Duodenal mucosa (tissue), 2 donors: ENCODE measurements around the gene QSER1.
"Not testable (repeated sequence)": the region's sequence is repeated elsewhere in the genome, so short reads cannot be mapped to it uniquely, and the experiment has no call there.

Experiments used
- H3K27ac ChIP-seq: one replicate; pipeline ENCODE4 v1.7.0; 2013; ENCODE audit warnings: low read depth, low read length
- H3K27me3 ChIP-seq, 2 donors: one replicate each; pipeline ENCODE4 v1.7.0; 2013; ENCODE audit warnings: low read length in 2 of 2, control low read depth in 1 of 2; ENCODE audit not compliant: insufficient read depth in 2 of 2, control insufficient read depth in 1 of 2
- H3K36me3 ChIP-seq, 2 donors: one replicate each; pipeline ENCODE4 v1.7.0; 2013; ENCODE audit warnings: low read length in 2 of 2, control low read depth in 1 of 2; ENCODE audit not compliant: insufficient read depth in 2 of 2, control insufficient read depth in 1 of 2
- H3K4me1 ChIP-seq, 2 donors: one replicate each; pipeline ENCODE4 v1.7.0; 2013; ENCODE audit warnings: low read length in 2 of 2, control low read depth in 1 of 2; ENCODE audit not compliant: insufficient read depth in 2 of 2, control insufficient read depth in 1 of 2
- H3K4me3 ChIP-seq, 2 donors: one replicate each; pipeline ENCODE4 v1.7.0; 2013; ENCODE audit warnings: low read length in 2 of 2, low read depth in 1 of 2
- H3K9ac ChIP-seq, 2 donors: one replicate each; pipeline ENCODE4 v1.7.0; 2013; ENCODE audit warnings: low read length in 2 of 2, low read depth in 1 of 2
- H3K9me3 ChIP-seq, 2 donors: one replicate each; pipeline ENCODE4 v1.7.0; 2013; ENCODE audit warnings: low read length in 2 of 2, control low read depth in 1 of 2; ENCODE audit not compliant: control insufficient read depth in 1 of 2

QSER1 gene

DNA sequence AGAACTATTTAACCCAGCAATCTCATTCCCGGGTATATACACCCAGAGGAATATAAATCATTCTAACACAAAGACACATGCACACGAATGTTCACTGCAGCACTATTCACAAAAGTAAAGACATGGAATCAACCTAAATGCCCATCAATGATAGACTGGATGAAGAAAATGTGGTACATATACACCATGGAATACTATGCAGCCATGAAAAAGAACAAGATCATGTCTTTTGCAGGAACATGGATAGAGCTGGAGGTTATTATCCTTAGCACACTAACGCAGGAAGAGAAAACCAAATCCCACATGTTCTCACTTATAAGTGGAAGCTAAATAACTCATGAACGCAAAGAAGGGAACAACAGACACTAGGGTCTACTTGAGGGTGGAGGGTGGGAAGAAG lies 23.9 kb upstream of the QSER1 start:
- not testable (repeated sequence) for H3K4me1 ChIP-seq, H3K9ac ChIP-seq, H3K36me3 ChIP-seq, H3K27ac ChIP-seq, H3K9me3 ChIP-seq, H3K4me3 ChIP-seq, H3K27me3 ChIP-seq

DNA sequence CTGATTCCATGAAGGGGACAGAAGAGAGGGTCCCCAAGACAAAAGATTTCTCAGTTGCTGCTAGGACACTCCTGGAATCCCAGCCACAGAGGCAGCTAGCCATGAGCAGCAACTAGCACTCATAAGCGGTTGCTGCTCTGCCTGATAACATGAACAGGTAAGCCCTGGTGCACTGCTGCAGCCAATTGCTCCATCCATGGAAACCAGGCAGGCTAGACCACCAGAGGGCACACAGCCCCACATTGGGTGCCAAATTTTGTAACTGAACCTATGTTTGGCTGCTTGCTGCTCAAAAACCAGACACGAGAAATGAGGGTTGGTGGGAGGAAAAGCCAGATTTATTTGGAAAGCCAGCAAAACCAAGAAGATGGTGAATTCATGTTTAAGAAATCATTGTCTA lies 21.9 kb upstream of the QSER1 start:
- Histone ChIP-seq H3K9ac (no peak overlapping the region), H3K4me1 (no peaks in the 10 kb centered on the region), H3K27me3 (no peaks in the 10 kb centered on the region), H3K9me3 (no peaks in the 10 kb centered on the region), H3K4me3 (no peak overlapping the region), H3K27ac (no peak overlapping the region), H3K36me3 (no peaks in the 10 kb centered on the region)

DNA sequence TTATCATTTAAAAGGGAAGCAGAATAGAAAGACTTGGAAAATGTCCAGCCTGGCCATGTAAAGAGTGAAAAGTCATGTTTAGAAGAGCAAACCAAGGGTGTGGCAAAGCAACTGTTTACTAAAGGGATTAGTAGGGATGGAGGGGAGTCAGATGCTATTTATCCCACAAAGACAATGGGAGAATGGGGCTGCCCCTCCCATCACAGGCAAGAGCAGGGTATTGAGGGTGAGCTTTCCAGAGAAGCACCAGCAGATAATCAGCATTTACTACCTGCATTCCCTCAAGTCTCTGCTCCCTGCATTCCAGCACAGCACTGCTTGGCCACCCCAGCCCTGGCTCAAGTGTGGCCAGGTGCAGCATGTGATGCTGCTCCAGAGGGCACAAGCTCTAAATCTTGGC lies 18.5 kb upstream of the QSER1 start:
- H3K27me3 ChIP-seq: no peaks in the 10 kb centered on the region
- no peak overlapping the region for H3K27ac ChIP-seq
- no peak overlapping the region for H3K9ac ChIP-seq
- no peaks in the 10 kb centered on the region for H3K9me3 ChIP-seq
- no peak overlapping the region for H3K4me3 ChIP-seq
- no peaks in the 10 kb centered on the region for H3K36me3 ChIP-seq
- no peaks in the 10 kb centered on the region for H3K4me1 ChIP-seq

DNA sequence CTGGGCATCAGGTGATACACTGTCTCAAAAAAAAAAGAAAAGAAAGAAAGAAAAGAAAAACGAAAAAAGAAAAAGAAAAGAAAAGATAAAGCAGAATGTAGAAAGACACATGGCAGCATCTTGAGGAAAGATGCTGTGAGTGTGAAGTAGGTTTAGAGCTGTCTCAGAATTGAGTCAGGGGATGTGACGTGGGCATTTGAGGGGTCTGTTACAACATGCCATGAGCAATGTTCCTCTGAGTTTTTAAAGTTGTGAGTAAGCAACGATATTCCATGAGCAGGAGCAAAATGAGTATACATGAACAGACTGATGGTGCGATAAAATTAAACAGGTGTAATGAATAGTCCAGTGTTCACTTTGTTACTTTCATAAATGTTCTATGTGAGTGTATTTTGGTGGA lies 11.3 kb upstream of the QSER1 start:
- Histone ChIP-seq H3K4me1 (no peaks in the 10 kb centered on the region), H3K36me3 (no peaks in the 10 kb centered on the region), H3K9me3 (no peaks in the 10 kb centered on the region), H3K9ac (no peak overlapping the region), H3K4me3 (no peak overlapping the region), H3K27me3 (no peaks in the 10 kb centered on the region), H3K27ac (no peak overlapping the region)

DNA sequence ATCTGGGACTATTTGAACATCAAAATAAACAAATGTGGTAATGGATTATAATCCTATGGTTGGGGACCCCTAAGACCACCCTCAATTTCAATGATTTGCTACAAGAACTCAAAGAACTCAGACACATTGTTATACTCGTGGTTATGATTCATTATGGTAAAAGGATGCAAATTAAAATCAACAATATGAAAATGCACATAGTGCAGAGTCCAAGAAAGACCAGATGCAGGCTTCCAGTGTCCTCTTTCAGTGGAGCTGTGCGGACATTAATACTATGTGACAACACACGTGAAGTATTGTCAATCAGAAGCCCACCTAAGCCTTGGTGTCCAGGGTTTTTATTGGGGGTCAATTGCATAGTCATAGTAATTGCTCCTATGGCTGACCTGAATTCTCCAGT lies 9.2 kb upstream of the QSER1 start:
- H3K9ac ChIP-seq: no peak overlapping the region
- H3K4me3 ChIP-seq: no peak overlapping the region
- H3K4me1 ChIP-seq: no peaks in the 10 kb centered on the region
- H3K27me3 ChIP-seq: no peaks in the 10 kb centered on the region
- H3K27ac ChIP-seq: no peak overlapping the region
- H3K36me3 ChIP-seq: no peaks in the 10 kb centered on the region
- no peaks in the 10 kb centered on the region for H3K9me3 ChIP-seq

DNA sequence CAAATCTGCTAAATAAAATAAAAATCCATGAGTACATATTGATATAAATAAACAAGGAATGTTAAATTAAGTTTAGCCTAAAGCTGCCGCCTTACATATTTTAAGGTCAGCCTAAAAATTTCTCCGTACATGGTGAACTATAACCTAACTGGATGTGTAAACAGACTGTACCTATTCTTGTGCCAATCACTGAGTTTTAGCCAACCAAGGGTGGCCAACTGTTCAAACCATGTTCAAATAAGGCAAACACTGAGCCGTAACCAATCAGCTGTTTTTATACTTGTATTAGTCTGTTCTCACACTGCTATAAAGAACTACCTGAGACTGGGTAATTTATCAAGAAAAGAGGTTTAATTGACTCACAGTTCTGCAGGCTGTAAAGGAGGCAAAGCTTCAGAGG lies 8.6 kb upstream of the QSER1 start:
- H3K4me1 ChIP-seq: no peaks in the 10 kb centered on the region
- no peak overlapping the region for H3K4me3 ChIP-seq
- H3K27ac ChIP-seq: no peak overlapping the region
- no peak overlapping the region for H3K9ac ChIP-seq
- no peaks in the 10 kb centered on the region for H3K27me3 ChIP-seq
- no peaks in the 10 kb centered on the region for H3K36me3 ChIP-seq
- H3K9me3 ChIP-seq: no peaks in the 10 kb centered on the region

DNA sequence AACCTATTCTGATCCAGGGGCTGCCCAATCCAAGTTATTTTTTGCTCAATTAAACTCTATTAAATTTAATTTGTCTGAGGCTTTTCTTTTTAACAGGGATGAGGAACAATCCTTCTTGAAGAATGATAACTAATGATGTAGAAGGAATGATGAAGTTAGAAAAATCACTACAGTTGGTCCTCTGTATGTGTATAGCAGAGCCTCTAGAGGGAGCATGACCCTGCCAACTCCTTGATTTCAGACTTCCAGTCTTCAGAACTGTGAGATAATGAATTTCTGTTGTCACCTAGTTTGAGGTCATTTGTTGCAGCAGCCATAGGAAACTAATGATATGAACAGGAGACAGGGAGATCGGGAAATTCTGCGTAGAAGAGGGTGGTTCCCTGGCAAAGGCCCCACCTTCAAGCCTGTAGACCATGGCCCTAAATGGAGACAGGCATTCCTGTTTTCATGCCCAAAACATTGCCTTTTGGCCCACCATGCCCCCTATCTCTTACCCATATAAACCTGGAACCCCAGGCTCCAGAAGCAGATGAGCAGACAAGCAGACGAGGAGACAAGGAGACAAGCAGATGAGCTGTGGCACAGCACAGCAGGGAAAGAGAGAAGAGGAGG lies 7.7 kb upstream of the QSER1 start:
- no peak overlapping the region for H3K4me3 ChIP-seq
- no peak overlapping the region for H3K27ac ChIP-seq
- no peaks in the 10 kb centered on the region for H3K9me3 ChIP-seq
- no peaks in the 10 kb centered on the region for H3K4me1 ChIP-seq
- no peak overlapping the region for H3K9ac ChIP-seq
- no peaks in the 10 kb centered on the region for H3K36me3 ChIP-seq
- H3K27me3 ChIP-seq: no peaks in the 10 kb centered on the region

DNA sequence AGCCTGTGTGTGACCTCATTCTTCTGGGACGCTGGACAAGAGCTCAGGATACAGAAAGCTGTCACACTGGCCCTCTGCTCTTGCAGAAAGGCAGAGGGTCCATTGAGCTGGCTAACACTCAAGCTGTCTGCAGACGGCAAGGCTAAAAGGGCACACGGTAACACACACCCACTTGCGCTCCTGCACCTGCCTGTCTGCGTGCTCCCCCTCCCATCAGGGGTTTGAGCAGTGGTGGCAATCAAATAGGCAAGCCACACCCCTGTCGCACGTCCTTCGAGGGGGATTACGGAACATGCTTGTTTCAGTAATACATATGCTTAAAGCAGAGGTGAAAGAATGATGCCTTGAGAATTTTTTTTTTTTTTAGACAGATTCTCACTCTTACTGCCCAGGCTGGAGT lies 7.1 kb upstream of the QSER1 start:
- Histone ChIP-seq H3K27me3 (no peaks in the 10 kb centered on the region), H3K9ac (no peak overlapping the region), H3K9me3 (no peaks in the 10 kb centered on the region), H3K27ac (no peak overlapping the region), H3K4me3 (no peak overlapping the region), H3K36me3 (no peaks in the 10 kb centered on the region), H3K4me1 (no peaks in the 10 kb centered on the region)

DNA sequence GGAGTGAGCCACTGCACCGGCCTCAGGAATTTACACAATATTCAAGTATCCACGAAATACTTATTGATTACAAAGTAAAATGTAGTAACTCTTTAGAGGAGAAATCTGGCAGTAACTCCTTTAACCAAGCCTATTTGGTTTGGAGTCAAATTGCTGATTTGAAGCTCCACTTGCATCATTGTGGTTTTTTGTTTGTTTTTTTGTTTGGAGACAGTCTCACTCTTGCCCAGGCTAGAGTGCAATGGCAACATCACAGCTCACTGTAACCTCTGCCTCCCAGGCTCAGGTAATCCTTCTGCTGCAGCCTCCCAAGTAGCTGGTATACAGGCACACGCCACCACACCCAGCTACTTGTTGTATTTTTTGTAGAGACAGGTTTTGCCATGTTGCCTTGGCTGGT lies 6.4 kb upstream of the QSER1 start:
- Histone ChIP-seq H3K4me1 (no peaks in the 10 kb centered on the region), H3K9ac (no peak overlapping the region), H3K27me3 (no peaks in the 10 kb centered on the region), H3K9me3 (no peaks in the 10 kb centered on the region), H3K36me3 (no peaks in the 10 kb centered on the region), H3K27ac (no peak overlapping the region), H3K4me3 (no peak overlapping the region)

DNA sequence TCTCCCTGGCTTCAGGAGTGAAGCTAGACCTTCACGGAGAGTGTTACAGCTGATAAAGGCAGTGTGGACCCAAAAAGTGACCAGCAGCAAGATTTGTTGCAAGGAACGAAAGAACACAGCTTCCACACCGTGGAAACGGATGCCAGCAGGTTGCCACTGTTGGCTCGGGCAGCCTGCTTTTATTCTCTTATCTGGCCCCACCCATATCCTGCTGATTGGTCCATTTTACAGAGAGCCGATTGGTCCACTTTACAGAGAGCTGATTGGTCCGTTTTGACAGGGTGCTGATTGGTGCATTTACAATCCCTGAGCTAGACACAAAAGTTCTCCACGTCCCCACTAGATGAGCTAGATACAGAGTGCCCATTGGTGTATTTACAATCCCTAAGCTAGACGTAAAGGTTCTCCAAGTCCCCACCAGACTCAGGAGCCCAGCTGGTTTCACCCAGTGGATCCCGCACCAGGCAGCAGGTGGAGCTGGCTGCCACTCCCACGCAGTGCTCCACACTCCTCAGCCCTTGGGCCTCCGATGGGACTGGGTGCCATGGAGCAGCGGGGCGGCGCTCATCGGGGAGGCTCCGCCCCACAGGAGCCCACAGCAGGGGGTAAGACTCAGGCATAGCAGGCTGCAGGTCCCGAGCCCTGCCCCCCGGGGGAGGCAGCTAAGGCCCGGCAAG lies 4.8 kb upstream of the QSER1 start:
- H3K4me3 ChIP-seq, H3K36me3 ChIP-seq, H3K9ac ChIP-seq, H3K27me3 ChIP-seq, H3K9me3 ChIP-seq, H3K4me1 ChIP-seq, H3K27ac ChIP-seq: not testable (repeated sequence)

DNA sequence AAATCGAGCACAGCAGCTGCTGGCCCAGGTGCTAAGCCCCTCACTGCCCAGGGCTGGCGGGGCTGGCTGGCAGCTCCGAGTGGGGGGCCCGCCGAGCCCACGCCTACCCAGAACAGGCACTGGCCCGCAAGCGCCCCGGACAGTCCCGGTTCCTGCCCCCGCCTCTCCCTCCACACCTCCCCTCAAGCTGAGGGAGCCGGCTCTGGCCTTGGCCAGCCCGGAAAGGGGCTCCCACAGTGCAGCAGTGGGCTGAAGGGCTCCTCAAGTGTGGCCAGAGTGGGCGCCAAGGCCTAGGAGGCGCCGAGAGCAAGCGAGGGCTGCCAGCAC lies 4.3 kb upstream of the QSER1 start:
- not testable (repeated sequence) for H3K9ac ChIP-seq, H3K4me1 ChIP-seq, H3K36me3 ChIP-seq, H3K4me3 ChIP-seq, H3K27me3 ChIP-seq, H3K9me3 ChIP-seq, H3K27ac ChIP-seq
